IMR-90 (cell line): ENCODE measurements around the gene FAM174B. TPM values are rescaled to one million over a fixed set of nuclear protein-coding genes. Genes with fewer than 3 reads are reported as not detected.

Source experiments
- ATAC-seq: fragments of 200-7000 bp; cut with Tn5 transposase; 2 replicates; pipeline ENCODE4 v1.9.1; 2020; ENCODE audit warnings: low read depth, mild to moderate bottlenecking, moderate library complexity
- BruUV-seq: library from RNA; stranded (reverse); fragments of 400-500 nt; replicated peaks from 2 replicates; lab custom pipeline; 2021; lab: Mats Ljungman, UMichigan
- CTCF ChIA-PET: fragments of 300-600 bp; formaldehyde crosslinking; extraction: SDS; loops from one replicate; lab custom pipeline; 2021; ENCODE audit warnings: antibody characterized with exemption; lab: Yijun Ruan, JAX
- POLR2A ChIA-PET: fragments of 300-600 bp; sonication (Branson Sonifier 250); formaldehyde crosslinking; loops from one replicate; lab custom pipeline; 2022; ENCODE audit warnings: antibody characterized with exemption; ENCODE audit not compliant: unreplicated experiment; lab: Charles Lee
- DNase-seq: peaks from one replicate; pipeline ENCODE4 v3.0.0; 2013
- H2AFZ ChIP-seq: replicated peaks from 2 replicates; pipeline ENCODE3; 2013; ENCODE audit warnings: low read length, mild to moderate bottlenecking; ENCODE audit not compliant: poor library complexity
- H2AK5ac ChIP-seq: 2 replicates; pipeline ENCODE4 v1.6.1; 2013; ENCODE audit warnings: low read depth, low read length, inconsistent platforms
- H2AK9ac ChIP-seq: replicated peaks from 2 replicates; pipeline ENCODE3; 2013; ENCODE audit warnings: mild to moderate bottlenecking, low read depth, low read length, moderate library complexity; ENCODE audit not compliant: poor library complexity
- H2BK120ac ChIP-seq: 2 replicates; pipeline ENCODE4 v1.6.1; 2013; ENCODE audit warnings: low read depth, low read length, inconsistent platforms
- H2BK15ac ChIP-seq: 3 replicates; pipeline ENCODE4 v1.6.1; 2013; ENCODE audit warnings: low read depth, low read length, inconsistent platforms
- H2BK20ac ChIP-seq: 2 replicates; pipeline ENCODE4 v1.6.1; 2013; ENCODE audit warnings: low read depth, mild to moderate bottlenecking, inconsistent platforms, low read length, moderate library complexity
- H2BK5ac ChIP-seq: 2 replicates; pipeline ENCODE4 v1.6.1; 2013; ENCODE audit warnings: mild to moderate bottlenecking, low read depth, low read length, inconsistent platforms; ENCODE audit not compliant: poor library complexity, severe bottlenecking
- H3K14ac ChIP-seq: replicated peaks from 2 replicates; pipeline ENCODE4 v1.6.1; 2013; ENCODE audit warnings: low read depth, low read length, inconsistent platforms
- H3K18ac ChIP-seq: 2 replicates; pipeline ENCODE4 v1.6.1; 2013; ENCODE audit warnings: low read depth, low read length, control low read depth
- H3K23ac ChIP-seq: 2 replicates; pipeline ENCODE4 v1.6.1; 2013; ENCODE audit warnings: low read depth, low read length, inconsistent platforms
- H3K27ac ChIP-seq: 2 replicates; pipeline ENCODE4 v1.5.1; 2013; ENCODE audit warnings: mild to moderate bottlenecking, control low read depth, low read length; ENCODE audit not compliant: insufficient read depth
- H3K27me3 ChIP-seq: 2 replicates; pipeline ENCODE4 v1.6.1; 2013; ENCODE audit warnings: low read length; ENCODE audit not compliant: control insufficient read depth, insufficient read depth
- H3K36me3 ChIP-seq: 2 replicates; pipeline ENCODE4 v1.6.1; 2013; ENCODE audit warnings: low read length, mixed read lengths; ENCODE audit not compliant: control insufficient read depth, insufficient read depth
- H3K4ac ChIP-seq: 2 replicates; pipeline ENCODE4 v1.6.1; 2013; ENCODE audit warnings: low read depth, low read length, inconsistent platforms
- H3K4me1 ChIP-seq: 2 replicates; pipeline ENCODE4 v1.6.1; 2013; ENCODE audit warnings: low read length, mixed read lengths; ENCODE audit not compliant: control insufficient read depth, insufficient read depth
- H3K4me2 ChIP-seq: 2 replicates; pipeline ENCODE4 v1.6.1; 2013; ENCODE audit warnings: low read depth, mild to moderate bottlenecking, control low read depth, low read length, moderate library complexity
- H3K4me3 ChIP-seq: 2 replicates; pipeline ENCODE4 v1.5.1; 2013; ENCODE audit warnings: low read depth, mild to moderate bottlenecking, control low read depth, low read length, moderate library complexity; ENCODE audit not compliant: insufficient read depth
- H3K56ac ChIP-seq: 2 replicates; pipeline ENCODE4 v1.6.1; 2013; ENCODE audit warnings: low read length, inconsistent platforms; ENCODE audit not compliant: insufficient read depth; ENCODE audit errors: extremely low read depth
- H3K79me1 ChIP-seq, 2 experiments: 2 replicates each; pipeline ENCODE4 v1.6.1; 2013; ENCODE audit warnings: low read length in 2 of 2, inconsistent platforms in 1 of 2, low read depth in 1 of 2
- H3K9ac ChIP-seq: 2 replicates; pipeline ENCODE4 v1.6.1; 2013; ENCODE audit warnings: low read depth, low read length, control low read depth
- H3K9me1 ChIP-seq: 2 replicates; pipeline ENCODE4 v1.6.1; 2013; ENCODE audit warnings: low read length, inconsistent platforms; ENCODE audit not compliant: insufficient read depth
- H3K9me3 ChIP-seq: 2 replicates; pipeline ENCODE4 v1.6.1; 2013; ENCODE audit warnings: low read length; ENCODE audit not compliant: control insufficient read depth, insufficient read depth
- H4K20me1 ChIP-seq: 2 replicates; pipeline ENCODE4 v1.6.1; 2013; ENCODE audit warnings: low read length, inconsistent platforms; ENCODE audit not compliant: insufficient read depth
- H4K5ac ChIP-seq: 2 replicates; pipeline ENCODE4 v1.6.1; 2013; ENCODE audit warnings: mild to moderate bottlenecking, low read depth, low read length, control low read depth
- H4K8ac ChIP-seq, 2 experiments: 2 replicates each; pipeline ENCODE4 v1.6.1; 2013; ENCODE audit warnings: low read depth in 2 of 2, low read length in 2 of 2, control low read depth in 1 of 2, inconsistent platforms in 1 of 2
- H4K91ac ChIP-seq: 2 replicates; pipeline ENCODE4 v1.6.1; 2013; ENCODE audit warnings: low read depth, low read length, inconsistent platforms; ENCODE audit not compliant: insufficient read depth
- CHD1 ChIP-seq: IDR thresholded peaks from 2 replicates; pipeline ENCODE4 v1.6.1; 2012; ENCODE audit warnings: low read depth, low read length, improper control_type of control experiment
- CTCF ChIP-seq: conservative IDR thresholded peaks from 2 replicates; pipeline ENCODE4 v1.5.1; 2012; ENCODE audit warnings: mild to moderate bottlenecking, low read depth, low read length, improper control_type of control experiment
- ELK1 ChIP-seq: fragments of 150-350 bp; IDR thresholded peaks from 2 replicates; pipeline ENCODE4 v1.6.1; 2016; ENCODE audit warnings: low read depth, mild to moderate bottlenecking, low read length, moderate library complexity, borderline replicate concordance
- FOS ChIP-seq: fragments of 150-350 bp; IDR thresholded peaks from 2 replicates; pipeline ENCODE4 v1.6.1; 2016; ENCODE audit warnings: low read depth, low read length
- MAZ ChIP-seq: IDR thresholded peaks from 2 replicates; pipeline ENCODE4 v1.6.1; 2012; ENCODE audit warnings: low read depth, mild to moderate bottlenecking, low read length, improper control_type of control experiment, moderate library complexity, borderline replicate concordance
- MXI1 ChIP-seq: IDR thresholded peaks from 2 replicates; pipeline ENCODE4 v1.6.1; 2012; ENCODE audit warnings: low read depth, mild to moderate bottlenecking, low read length, moderate library complexity, borderline replicate concordance
- NFE2L2 ChIP-seq: fragments of 150-350 bp; IDR thresholded peaks from 2 replicates; pipeline ENCODE4 v1.6.1; 2016; ENCODE audit warnings: low read depth, mild to moderate bottlenecking, low read length
- POLR2A ChIP-seq: IDR thresholded peaks from 2 replicates; pipeline ENCODE4 v1.6.1; 2012; ENCODE audit warnings: mild to moderate bottlenecking, low read depth, low read length
- RAD21 ChIP-seq: IDR thresholded peaks from 2 replicates; pipeline ENCODE4 v1.6.1; 2012; ENCODE audit warnings: low read length, improper control_type of control experiment
- RCOR1 ChIP-seq: IDR thresholded peaks from 2 replicates; pipeline ENCODE4 v1.6.1; 2012; ENCODE audit warnings: mild to moderate bottlenecking, low read length, improper control_type of control experiment; ENCODE audit not compliant: insufficient replicate concordance
- SMC3 ChIP-seq: fragments of 150-350 bp; IDR thresholded peaks from 2 replicates; pipeline ENCODE4 v1.6.1; 2016; ENCODE audit warnings: low read depth, mild to moderate bottlenecking, antibody characterized with exemption, low read length, moderate library complexity
- USF2 ChIP-seq: fragments of 150-350 bp; IDR thresholded peaks from 2 replicates; pipeline ENCODE4 v1.6.1; 2017; ENCODE audit warnings: mild to moderate bottlenecking, antibody characterized with exemption, low read length, low read depth
- WGBS, 2 experiments: methylation state at CpG; one replicate each; pipeline versions ENCODE4 v1.1.5 to v1.1.7; 2013; ENCODE audit warnings: missing lambda C conversion rate in 2 of 2; ENCODE audit not compliant: insufficient read length in 1 of 2; ENCODE audit errors: extremely low coverage in 2 of 2; 5-methylcytosine and 5-hydroxymethylcytosine counted together
- dilution Hi-C: fragments of 300-500 bp; cut with HindIII; formaldehyde crosslinking; loops from one replicate; pipeline ENCODE4 v1.14.3; 2018; ENCODE audit warnings: low sequenced_read_pairs; ENCODE audit not compliant: unreplicated experiment
- in situ Hi-C: fragments of 300-500 bp; cut with MboI; formaldehyde crosslinking; loops from 3 replicates; pipeline ENCODE4 v1.14.3; 2019; ENCODE audit warnings: low sequenced_read_pairs, inconsistent platforms, mixed read lengths
- intact Hi-C: fragments of 100-400 bp; cut with micrococcal nuclease; formaldehyde crosslinking; loops from 2 replicates; pipeline ENCODE4 v1.10.0; 2022
- polyA plus RNA-seq, 3 experiments: library from polyadenylated mRNA; depleted of rRNA; stranded (reverse); fragments of >200 nt; gene quantifications; 2 replicates each; pipeline ENCODE4 v1.2.3, GENCODE V29; 2012; ENCODE audit warnings: low replicate concordance in 1 of 3
- total RNA-seq: library from RNA; depleted of rRNA; stranded (reverse); fragments of >200 nt; gene quantifications from 2 replicates; pipeline ENCODE4 v1.2.3, GENCODE V29; 2012

Gene FAM174B
- total and polyA plus RNA-seq, 2 of the 4 experiments (the other 2 are of a cell fraction): 0.18 to 0.56 TPM

GRCh38 chr15:92599394-92599970, 56.1 kb downstream of the FAM174B start:
- Histone ChIP-seq H3K4me3 (no peak overlapping the region), H2BK5ac (no peak overlapping the region), H3K4ac (no peak overlapping the region), H3K4me2 (no peak overlapping the region), H3K18ac (no peak overlapping the region), H3K27ac (no peak overlapping the region), H3K36me3 (no peaks in the 10 kb centered on the region), H3K14ac (no peak overlapping the region), H2BK15ac (no peak overlapping the region), H2BK20ac (no peak overlapping the region), H4K8ac (no peak overlapping the region), H3K9ac (no peak overlapping the region), H3K56ac (no peak overlapping the region), H2AK5ac (no peak overlapping the region), H3K4me1 (no peaks in the 10 kb centered on the region), H3K9me3 (no peaks in the 10 kb centered on the region), H3K23ac (no peak overlapping the region), H4K20me1 (no peaks in the 10 kb centered on the region), H2AK9ac (no peak overlapping the region), H3K9me1 (no peaks in the 10 kb centered on the region), H2BK120ac (no peak overlapping the region), H2AFZ (no peak overlapping the region), H4K5ac (no peak overlapping the region), H4K91ac (no peak overlapping the region), H3K27me3 (peaks cover 2% of the 10 kb centered on the region; the same call in 1 of the 2 replicates), H3K79me1 (no peaks in the 10 kb centered on the region)
- ChIA-PET CTCF (no interaction called here), POLR2A (interaction anchor here (0.5 kb wide), 1 partner anchor 21 kb away, joined by 7 read pairs; no protein-coding TSS in a partner anchor)
- DNase-seq (peak; percentile 21), ATAC-seq (no peak)
- in situ Hi-C loops (no loop called here), dilution Hi-C loops (no loop called here), intact Hi-C loops (no loop called here)
- no TSS peak for BruUV-seq
- WGBS, 2 experiments: no CpG with 5 or more reads among the region's 4 CpGs
- TF ChIP-seq RAD21: no peak
- no peak for TF ChIP-seq USF2
- TF ChIP-seq ELK1: no peak
- TF ChIP-seq MXI1: no peak
- no peak for TF ChIP-seq FOS
- TF ChIP-seq CTCF: no peak
- no peak for TF ChIP-seq CHD1
- TF ChIP-seq MAZ: no peak
- TF ChIP-seq NFE2L2: no peak
- no peak for TF ChIP-seq POLR2A
- TF ChIP-seq RCOR1: no peak
- no peak for TF ChIP-seq SMC3
